NCI-H2196 (cell line): Measurements from ENCODE around the gene ANAPC5.

ENCODE experiments used
- DNase-seq: peaks from one replicate; lab custom pipeline; 2025; ENCODE audit not compliant: unreplicated experiment; lab: John Stamatoyannopoulos, UW

The ANAPC5 gene

DNA sequence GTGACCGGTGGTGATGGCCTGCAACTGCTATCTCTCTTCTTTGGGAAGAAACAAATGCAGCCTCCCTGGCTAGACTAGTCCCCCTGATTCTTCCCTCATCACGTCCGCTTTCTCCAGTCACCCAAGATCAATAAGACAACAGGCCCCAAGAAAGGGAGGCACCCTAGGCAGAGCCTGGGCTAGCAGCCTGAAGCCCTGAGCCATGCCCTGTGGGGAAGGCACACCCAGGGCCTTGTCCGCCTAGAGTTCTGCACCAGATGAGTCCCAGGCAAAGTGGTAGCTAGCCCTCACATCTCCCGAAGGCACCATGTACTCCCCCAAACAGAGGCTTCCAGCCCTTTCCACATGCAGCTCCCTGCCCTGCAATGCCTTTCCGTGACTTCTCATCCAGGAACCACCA is 90.8 kb downstream of the ANAPC5 start:
- no peak for DNase-seq

DNA sequence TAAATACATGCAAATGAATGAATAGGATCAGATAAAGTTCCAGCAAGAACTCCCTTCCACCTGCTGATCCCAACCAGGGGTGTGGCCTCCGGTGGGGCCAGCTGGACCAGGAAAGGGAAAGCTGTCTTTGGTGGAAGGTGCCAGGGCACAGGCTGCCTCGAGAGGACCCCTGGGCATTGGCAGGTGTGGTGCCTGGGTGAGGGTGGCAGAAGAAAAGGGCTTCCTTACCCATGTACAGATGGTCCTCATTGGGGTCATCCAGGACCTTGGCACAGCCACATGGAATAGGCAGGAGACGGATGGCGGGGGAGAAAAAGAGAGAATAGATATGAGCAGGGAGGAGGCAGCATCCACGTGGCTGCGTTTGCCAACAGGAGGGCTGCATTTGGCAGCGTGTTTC is 92.1 kb downstream of the ANAPC5 start:
- DNase-seq: no peak

DNA sequence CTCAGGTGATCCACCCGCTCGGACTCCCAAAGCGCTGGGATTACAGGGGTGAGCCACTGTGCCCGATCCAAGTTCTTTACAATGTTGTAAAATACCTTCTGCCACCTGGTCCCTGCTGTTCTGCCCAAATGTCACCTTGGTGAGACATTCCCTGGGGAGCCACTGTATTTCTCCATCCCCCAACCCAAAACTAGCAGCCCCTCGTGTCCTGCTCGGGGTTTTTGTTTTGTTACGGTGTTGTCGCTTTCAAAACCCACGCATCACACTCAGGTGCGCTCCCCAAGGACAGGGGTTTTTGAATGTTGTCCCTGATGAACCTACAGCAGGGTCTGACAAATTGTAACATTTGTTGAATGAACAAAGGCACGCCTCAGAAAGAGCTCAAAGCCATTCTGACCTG is 93.1 kb downstream of the ANAPC5 start:
- no peak for DNase-seq
